Karpas-422 (cell line): Measurements from ENCODE around the gene ACSS2. TPM values are rescaled to one million over a fixed set of nuclear protein-coding genes. Genes with fewer than 3 reads are reported as not detected.

Source experiments
- DNase-seq: peaks from one replicate; pipeline ENCODE4 v3.0.0-alpha.2; 2015
- H2AFZ ChIP-seq: fragments of 200-600 bp; sonication (generic); 2 replicates; pipeline ENCODE4 v1.6.1; 2014; ENCODE audit warnings: antibody characterized with exemption, low read length, mixed read lengths
- H3K27ac ChIP-seq: fragments of 200-600 bp; sonication (generic); 2 replicates; pipeline ENCODE4 v1.5.1; 2014; ENCODE audit warnings: mild to moderate bottlenecking, low read length, moderate library complexity
- H3K27me3 ChIP-seq: fragments of 200-600 bp; sonication (generic); 2 replicates; pipeline ENCODE4 v1.6.1; 2014; ENCODE audit warnings: low read length, mixed read lengths
- H3K36me3 ChIP-seq: fragments of 200-600 bp; sonication (generic); 2 replicates; pipeline ENCODE4 v1.6.1; 2014; ENCODE audit warnings: low read length, mixed read lengths; ENCODE audit not compliant: insufficient read depth
- H3K4me1 ChIP-seq: fragments of 200-600 bp; sonication (generic); 2 replicates; pipeline ENCODE4 v1.6.1; 2014; ENCODE audit warnings: mild to moderate bottlenecking, low read length, mixed read lengths
- H3K4me2 ChIP-seq: fragments of 200-600 bp; sonication (generic); 2 replicates; pipeline ENCODE4 v1.6.1; 2014; ENCODE audit warnings: low read length, low read depth, mild to moderate bottlenecking; ENCODE audit not compliant: poor library complexity, severe bottlenecking
- H3K4me3 ChIP-seq: fragments of 200-600 bp; sonication (generic); 2 replicates; pipeline ENCODE4 v1.5.1; 2014; ENCODE audit warnings: mild to moderate bottlenecking, antibody characterized with exemption, low read length, mixed read lengths
- H3K79me2 ChIP-seq: fragments of 200-600 bp; sonication (generic); 2 replicates; pipeline ENCODE4 v1.6.1; 2014; ENCODE audit warnings: mild to moderate bottlenecking, low read length, mixed read lengths
- H3K9ac ChIP-seq: fragments of 200-600 bp; sonication (generic); 2 replicates; pipeline ENCODE4 v1.6.0; 2014; ENCODE audit warnings: low read length
- H3K9me2 ChIP-seq: fragments of 200-600 bp; sonication (generic), shearing (Covaris generic); replicated peaks from 2 replicates; pipeline ENCODE4 v1.6.0; 2014; ENCODE audit warnings: mild to moderate bottlenecking, low read length, moderate library complexity; ENCODE audit not compliant: insufficient read depth
- H3K9me3 ChIP-seq: fragments of 300-700, 200-600 bp; sonication (generic); 2 replicates; pipeline ENCODE4 v1.6.1; 2014; ENCODE audit warnings: low read length, mixed read lengths
- H4K20me1 ChIP-seq: fragments of 200-600 bp; sonication (generic); 2 replicates; pipeline ENCODE4 v1.6.1; 2014; ENCODE audit warnings: mild to moderate bottlenecking, antibody characterized with exemption, low read length, low read depth; ENCODE audit not compliant: insufficient read depth
- total RNA-seq: library from RNA; depleted of rRNA; stranded (reverse); fragments of >200 nt; shearing (Covaris generic); gene quantifications from 2 replicates; pipeline ENCODE4 v1.2.3, GENCODE V29; 2014; ENCODE audit warnings: low replicate concordance; rRNA removed

Gene ACSS2
- total RNA-seq, 1 experiment from 2014 or later = 6.5 TPM

GRCh38 chr20:34976286-34976685 lies 99.9 kb downstream of the ACSS2 start:
- Histone ChIP-seq H3K79me2 (no peaks in the 10 kb centered on the region), H3K9ac (no peak overlapping the region), H3K4me1 (peaks cover 24% of the 10 kb centered on the region), H2AFZ (no peak overlapping the region), H3K4me3 (no peak overlapping the region), H3K36me3 (no peaks in the 10 kb centered on the region), H3K27ac (no peak overlapping the region), H3K9me3 (no peaks in the 10 kb centered on the region), H4K20me1 (no peaks in the 10 kb centered on the region), H3K4me2 (peak overlapping the region; percentile 29), H3K27me3 (no peaks in the 10 kb centered on the region), H3K9me2 (no peaks in the 10 kb centered on the region)
- DNase-seq = no peak

Other genes starting within 250 kb of the ACSS2 start
- gene PIGU, start 199.5 kb upstream of the ACSS2 start, total RNA-seq = 13.0 and 18.4 TPM in 2 replicates
- gene TP53INP2, start 172.3 kb upstream of the ACSS2 start, total RNA-seq = 4.6 and 8.1 TPM in 2 replicates
- 13.0 and 15.4 TPM in 2 replicates for gene NCOA6, start 51.0 kb upstream of the ACSS2 start, total RNA-seq
- gene GGT7, start 3.8 kb upstream of the ACSS2 start, total RNA-seq = not detected in 2 replicates
- 24.7 and 36.9 TPM in 2 replicates for gene GSS, start 79.2 kb downstream of the ACSS2 start, total RNA-seq
- 0.07 TPM in 1 of 2 replicates, not detected in the other for gene MYH7B, start 79.3 kb downstream of the ACSS2 start, total RNA-seq
- gene TRPC4AP, start 216.2 kb downstream of the ACSS2 start, total RNA-seq = 30.3 and 41.3 TPM in 2 replicates